Measurements from ENCODE around the gene MCC.

MCC gene

GRCh38 chr5:113271015-113271414 is 217.2 kb downstream of the MCC start:
- no peak for DNase-seq (ENCODE audit: low read depth, low spot score)

- no peak for DNase-seq (ENCODE audit: low read depth, low spot score)
These were observed 218.2 kb downstream of the MCC start for GRCh38 chr5:113270086-113270485.

- DNase-seq (ENCODE audit: low read depth, low spot score) = no peak
These were observed 218.9 kb downstream of the MCC start for GRCh38 chr5:113269023-113269997.

DNA sequence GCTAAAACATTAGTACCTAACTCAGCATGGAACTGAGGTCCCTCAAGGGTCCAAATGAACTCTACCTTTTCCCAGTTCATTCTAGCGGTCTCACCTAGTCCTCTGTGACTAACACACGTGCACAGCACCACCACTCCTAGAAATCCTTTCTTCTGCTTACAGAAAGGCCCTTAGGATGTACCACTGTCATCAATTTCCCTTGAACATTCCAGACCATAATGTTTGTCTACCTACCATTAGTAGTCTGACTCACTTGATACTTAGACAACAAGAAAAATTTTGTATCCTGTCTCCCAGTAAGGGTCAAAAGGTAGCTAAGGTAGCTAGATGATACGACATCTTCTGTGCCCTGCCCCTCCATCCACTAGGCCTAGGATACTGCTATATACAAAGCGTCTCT is 220.0 kb downstream of the MCC start:
- DNase-seq (ENCODE audit: low read depth, low spot score) = no peak

DNA sequence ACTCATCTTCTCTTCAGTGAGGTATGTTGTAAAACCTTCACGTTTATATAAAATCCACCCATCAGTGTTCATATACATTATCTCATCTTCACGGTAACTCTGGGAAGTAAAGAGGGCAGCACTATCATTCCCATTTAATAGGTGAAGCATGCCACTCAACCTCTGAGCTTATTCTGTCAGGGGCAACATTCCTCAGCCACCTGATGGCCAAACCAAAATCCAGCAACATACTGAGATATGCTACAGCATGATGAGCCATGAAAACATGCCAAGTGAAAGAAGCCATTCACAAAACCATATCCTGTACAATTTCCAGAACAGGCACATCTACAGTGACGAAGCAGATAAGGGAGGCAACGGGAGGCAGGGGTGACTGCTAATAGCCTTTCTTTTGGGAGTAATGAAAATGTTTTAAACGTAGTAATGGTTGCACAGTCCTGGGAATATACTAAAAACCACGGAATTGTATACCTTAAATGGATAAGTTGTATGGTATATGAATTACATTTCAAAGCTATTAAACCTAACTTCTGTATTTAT is 220.8 kb downstream of the MCC start:
- no peak for DNase-seq (ENCODE audit: low read depth, low spot score)

- DNase-seq (ENCODE audit: low read depth, low spot score) = no peak
These were observed 221.4 kb downstream of the MCC start for GRCh38 chr5:113266913-113267227.

- DNase-seq (ENCODE audit: low read depth, low spot score) = no peak
These were observed 221.9 kb downstream of the MCC start for GRCh38 chr5:113266227-113266912.

GRCh38 chr5:113265190-113265589 is 223.1 kb downstream of the MCC start:
- DNase-seq (ENCODE audit: low read depth, low spot score) = no peak

DNA sequence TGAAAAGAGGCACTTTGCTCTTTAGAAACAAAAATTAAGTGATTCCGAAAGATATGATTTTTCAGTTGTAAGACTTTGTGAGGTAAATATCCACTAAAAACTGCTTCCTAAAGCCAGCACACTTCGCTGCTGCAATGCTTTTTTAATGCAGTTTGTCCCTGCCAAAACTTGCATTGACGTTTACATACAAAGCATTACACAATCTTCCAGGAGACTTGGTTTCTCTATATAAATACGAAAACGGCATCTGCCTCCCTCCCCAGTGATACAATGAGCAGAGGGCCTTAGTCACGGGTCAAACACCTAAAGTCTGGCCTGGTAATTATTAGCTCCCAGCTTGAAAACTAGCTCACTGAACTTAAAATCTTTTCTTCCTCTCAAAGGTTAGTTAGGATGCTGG is 224.2 kb downstream of the MCC start:
- DNase-seq (ENCODE audit: low read depth, low spot score) = no peak

DNA sequence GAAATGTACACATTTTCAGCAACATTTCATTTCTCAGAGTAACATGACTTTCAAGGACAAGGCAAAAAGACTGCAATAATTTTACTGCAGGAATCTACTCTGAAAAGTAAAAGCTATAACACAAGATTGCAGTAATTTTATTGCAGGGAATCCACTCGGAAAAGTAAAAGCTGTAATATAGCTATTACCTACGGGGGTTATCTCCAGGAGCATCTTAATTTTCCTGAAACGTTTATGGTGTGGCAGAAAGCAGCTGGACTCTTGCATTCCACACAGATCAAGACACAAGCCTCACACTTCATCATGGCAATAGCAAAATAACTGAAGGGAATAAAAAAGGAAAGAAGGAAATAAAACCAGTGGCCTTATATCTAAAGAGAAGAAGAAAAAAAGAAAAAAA is 224.7 kb downstream of the MCC start:
- DNase-seq (ENCODE audit: low read depth, low spot score) = no peak

GRCh38 chr5:113262674-113263073 is 225.6 kb downstream of the MCC start:
- no peak for DNase-seq (ENCODE audit: low read depth, low spot score)

DNA sequence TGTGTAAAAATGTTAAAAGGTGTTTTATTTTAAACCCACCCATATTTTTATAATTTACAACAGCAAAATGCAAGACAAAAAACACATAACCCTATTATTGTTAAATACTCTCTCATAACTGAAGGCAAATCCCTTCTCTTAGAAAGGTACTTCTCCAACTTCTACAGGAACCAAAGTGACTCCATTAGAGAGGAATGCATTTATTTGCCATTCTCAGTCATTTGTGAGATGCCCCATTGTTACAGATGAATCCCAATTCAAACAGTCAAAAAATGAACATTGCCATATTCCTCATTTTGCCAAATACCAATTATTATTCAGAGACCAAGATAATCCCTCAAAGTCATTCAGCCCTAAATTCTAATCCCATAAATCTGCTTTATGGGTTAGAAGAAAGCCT is 229.2 kb downstream of the MCC start:
- DNase-seq (ENCODE audit: low read depth, low spot score) = no peak

GRCh38 chr5:113257545-113257944 is 230.7 kb downstream of the MCC start:
- no peak for DNase-seq (ENCODE audit: low read depth, low spot score)

DNA sequence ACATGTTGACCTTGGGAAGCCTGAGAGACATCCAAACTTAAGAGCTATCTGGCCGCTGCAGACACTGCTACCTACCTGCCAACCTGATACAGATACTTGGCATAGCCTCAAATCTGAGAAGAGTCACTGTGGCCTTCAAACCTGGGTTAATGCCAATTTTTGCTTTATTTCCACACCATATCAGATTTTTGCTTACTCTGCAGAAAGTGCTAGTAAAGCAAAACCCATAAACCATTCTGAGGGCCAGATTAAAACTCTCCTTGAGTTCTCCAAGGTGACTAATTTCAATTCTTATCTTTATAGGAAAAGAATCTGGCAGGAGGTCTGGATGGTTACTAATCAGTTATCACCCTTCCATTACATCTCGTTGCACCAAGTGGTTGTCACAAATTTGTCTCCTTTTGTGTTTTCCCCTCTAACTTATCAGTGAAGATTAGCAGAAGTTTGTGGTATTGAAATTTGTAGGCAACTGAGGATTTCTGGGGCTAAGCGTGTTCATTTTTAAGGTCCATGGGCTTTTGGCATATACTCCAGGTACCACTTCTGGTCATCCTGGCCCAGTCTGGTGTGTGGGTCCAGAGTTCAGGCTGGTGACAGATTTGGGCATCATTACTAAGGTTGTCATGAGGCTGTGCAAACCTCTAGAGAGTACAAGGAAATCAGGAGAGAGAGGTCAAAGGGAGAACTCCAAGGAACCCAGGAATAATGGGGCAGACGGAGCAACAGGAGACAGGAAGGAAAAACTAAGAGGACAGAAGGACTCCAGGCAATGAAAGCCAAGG is 231.4 kb downstream of the MCC start:
- DNase-seq (ENCODE audit: low read depth, low spot score) = no peak

- no peak for DNase-seq (ENCODE audit: low read depth, low spot score)
These were observed 232.5 kb downstream of the MCC start for GRCh38 chr5:113255579-113256386.

DNA sequence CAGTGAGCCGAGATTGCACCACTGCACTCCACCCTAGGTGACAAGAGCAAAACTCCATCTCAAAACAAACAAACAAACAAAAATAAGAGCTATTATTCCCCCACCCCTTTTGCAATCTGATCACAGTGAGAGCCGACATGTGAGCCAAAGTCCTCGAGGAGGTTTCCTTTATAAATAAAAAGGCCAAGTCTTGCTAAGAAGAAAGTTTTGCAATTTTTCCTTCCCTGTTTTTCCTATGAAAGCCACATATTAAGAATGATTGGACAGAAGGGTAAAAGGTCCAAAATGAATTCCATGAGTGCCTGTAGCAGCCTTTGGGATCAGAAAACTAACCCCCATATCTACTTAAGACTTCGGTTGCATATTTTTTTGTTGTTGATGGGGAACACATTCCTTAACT is 233.1 kb downstream of the MCC start:
- DNase-seq (ENCODE audit: low read depth, low spot score) = no peak

GRCh38 chr5:113253037-113253436 is 235.2 kb downstream of the MCC start:
- DNase-seq (ENCODE audit: low read depth, low spot score) = no peak

DNA sequence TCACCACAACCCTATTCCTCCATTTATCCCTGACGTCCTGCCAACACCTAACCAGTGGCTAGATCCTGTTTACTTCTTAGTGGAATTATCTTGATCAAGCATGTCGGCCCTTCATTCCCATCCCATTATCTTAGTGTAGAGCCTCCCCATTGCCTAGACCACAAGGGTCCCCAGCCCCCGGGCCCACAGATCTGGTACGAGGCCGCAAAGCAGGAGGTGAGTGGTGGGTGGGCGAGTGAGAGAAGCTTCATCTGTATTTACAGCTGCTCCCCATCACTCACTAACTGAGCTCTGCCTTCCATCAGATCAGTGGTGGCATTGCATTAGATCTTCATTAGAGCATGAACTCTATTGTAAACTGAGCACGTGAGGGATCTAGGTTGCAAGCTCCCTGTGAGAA is 236.2 kb downstream of the MCC start:
- no peak for DNase-seq (ENCODE audit: low read depth, low spot score)

DNA sequence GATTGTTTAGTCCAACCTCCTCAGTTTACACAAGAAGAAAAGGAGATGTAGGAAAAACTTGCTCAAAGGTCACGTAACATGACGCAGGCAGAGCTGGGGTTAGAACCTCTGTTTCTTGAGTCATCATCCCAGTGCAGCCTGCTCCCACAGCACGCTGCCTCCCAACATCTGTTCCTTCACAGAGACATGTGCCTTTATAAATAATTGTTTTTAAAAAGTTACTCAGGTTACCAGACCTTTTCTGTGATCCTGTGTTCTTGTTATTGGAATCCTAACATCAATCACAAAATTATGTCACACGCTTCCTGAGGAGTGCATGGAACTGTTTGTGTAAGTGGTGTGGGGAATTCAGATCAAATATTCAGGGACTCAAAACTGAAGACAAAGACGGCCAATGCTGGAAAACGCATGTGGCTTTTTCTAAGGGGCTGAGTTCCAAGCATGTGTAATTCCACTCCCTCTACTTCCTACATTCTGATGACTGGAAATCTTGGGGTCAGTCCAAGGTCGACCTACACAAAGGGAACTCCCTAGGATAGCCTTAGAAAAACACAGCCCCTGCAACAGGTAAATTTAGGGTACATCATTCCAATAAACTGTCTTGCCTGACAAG is 237.8 kb downstream of the MCC start:
- DNase-seq (ENCODE audit: low read depth, low spot score) = peak; percentile 93

DNA sequence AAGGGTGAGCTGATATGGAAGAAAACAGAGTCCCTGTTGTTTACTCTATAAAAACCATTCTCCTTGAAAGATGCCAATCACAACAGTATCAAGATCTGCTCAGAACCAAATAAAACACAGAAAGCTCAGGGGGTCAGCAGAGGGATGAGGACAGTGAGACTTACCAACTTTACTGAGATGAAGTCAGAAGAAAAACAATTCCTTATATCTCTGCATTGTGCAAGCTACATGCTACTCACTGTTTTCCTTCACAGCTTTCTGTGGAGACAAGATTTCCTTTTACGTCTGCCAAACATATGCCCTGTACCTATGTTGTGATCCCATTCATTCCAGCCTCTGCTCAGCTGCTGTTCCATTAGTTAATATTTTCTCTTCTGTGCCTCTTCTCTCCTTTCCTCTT is 239.0 kb downstream of the MCC start:
- DNase-seq (ENCODE audit: low read depth, low spot score) = peak; percentile 62

- no peak for DNase-seq (ENCODE audit: low read depth, low spot score)
These were observed 241.8 kb downstream of the MCC start for GRCh38 chr5:113246361-113246870.
